Transverse colon (tissue), 4 donors: ENCODE measurements around the gene GFOD1. TPM values are rescaled to one million over a fixed set of nuclear protein-coding genes. Genes with fewer than 3 reads are reported as not detected.

Experiments
- DNase-seq: peaks from one replicate; pipeline ENCODE4 v3.0.0-alpha.2; 2019
- H3K27ac ChIP-seq, 4 donors: fragments of 200-600 bp; sonication (generic); 2 replicates each; pipeline ENCODE4 v1.5.1; 2016 to 2018; ENCODE audit warnings: inconsistent platforms in 4 of 4
- H3K27me3 ChIP-seq: fragments of 200-600 bp; sonication (generic); 2 replicates; pipeline ENCODE4 v1.5.1; 2017; ENCODE audit warnings: inconsistent platforms
- H3K36me3 ChIP-seq, 4 donors: fragments of 200-600 bp; sonication (generic); 2 replicates each; pipeline ENCODE4 v1.5.1; 2017 to 2019; ENCODE audit warnings: inconsistent platforms in 4 of 4
- H3K4me1 ChIP-seq, 4 donors: fragments of 200-600 bp; sonication (generic); 2 replicates each; pipeline ENCODE4 v1.5.1; 2017 to 2020; ENCODE audit warnings: inconsistent platforms in 4 of 4
- H3K4me3 ChIP-seq, 4 donors: fragments of 200-600 bp; sonication (generic); 1 replicate in 1 of 4; 2 replicates in 3 of 4; pipeline versions ENCODE4 v1.5.1 to v1.6.1; 2017 to 2019; ENCODE audit warnings: inconsistent platforms in 4 of 4
- H3K9me3 ChIP-seq, 2 donors: fragments of 200-600 bp; sonication (generic); 2 replicates each; pipeline ENCODE4 v1.5.1; 2017 to 2019; ENCODE audit warnings: inconsistent platforms in 2 of 2
- EP300 ChIP-seq: sonication (generic); formaldehyde crosslinking; IDR thresholded peaks from one replicate; pipeline ENCODE4 v1.6.1; 2017; ENCODE audit warnings: antibody characterized with exemption, low read depth
- POLR2A ChIP-seq: fragments of 450-650 bp; IDR thresholded peaks from one replicate; pipeline ENCODE4 v1.6.1; 2016; ENCODE audit warnings: antibody characterized with exemption, mild to moderate bottlenecking, moderate library complexity
- POLR2AphosphoS5 ChIP-seq, 3 donors: sonication (generic); formaldehyde crosslinking; IDR thresholded peaks; one replicate each; pipeline ENCODE4 v1.6.1; 2016; ENCODE audit warnings: antibody characterized with exemption in 3 of 3
- WGBS, 2 donors: methylation state at CpG; one replicate each; pipeline ENCODE4 v1.1.5; 2018; ENCODE audit warnings: low coverage in 1 of 2; 5-methylcytosine and 5-hydroxymethylcytosine counted together
- in situ Hi-C, 4 donors: fragments of 200-750 bp; cut with MboI; loops; one replicate each; pipeline versions ENCODE4 v1.15.0 to v1.15.1; 2017; ENCODE audit warnings: low sequenced_read_pairs in 3 of 4, low pct_ligation_motif_present in 1 of 4, low pct_unique_long_range_greater_than_20kb in 1 of 4
- intact Hi-C: fragments of 100-400 bp; cut with DNase I; formaldehyde crosslinking; loops from one replicate; pipeline ENCODE4 v1.15.1; 2023; ENCODE audit warnings: low total_unique reads
- total RNA-seq, 4 donors: library from RNA; depleted of rRNA; stranded (reverse); fragments of >200 nt; gene quantifications; one replicate each; pipeline ENCODE4 v1.1.0, GENCODE V29; 2016
- TF ChIP-seq, protein P1 (sequence below), 5 experiments: fragments of 200-600 bp in 3 of 5; fragments of 450-650 bp in 2 of 5; sonication (generic) in 3 of 5; IDR thresholded peaks; 1 replicate in 2 of 5; 2 replicates in 3 of 5; pipeline ENCODE4 v1.5.1; 2016 to 2017; ENCODE audit warnings: antibody characterized with exemption in 5 of 5, inconsistent platforms in 3 of 5, mild to moderate bottlenecking in 2 of 5, moderate library complexity in 1 of 5

The GFOD1 gene
- total RNA-seq, 4 donors from 2014 or later = 8.4 to 36.7 (median 19.9) TPM

DNA sequence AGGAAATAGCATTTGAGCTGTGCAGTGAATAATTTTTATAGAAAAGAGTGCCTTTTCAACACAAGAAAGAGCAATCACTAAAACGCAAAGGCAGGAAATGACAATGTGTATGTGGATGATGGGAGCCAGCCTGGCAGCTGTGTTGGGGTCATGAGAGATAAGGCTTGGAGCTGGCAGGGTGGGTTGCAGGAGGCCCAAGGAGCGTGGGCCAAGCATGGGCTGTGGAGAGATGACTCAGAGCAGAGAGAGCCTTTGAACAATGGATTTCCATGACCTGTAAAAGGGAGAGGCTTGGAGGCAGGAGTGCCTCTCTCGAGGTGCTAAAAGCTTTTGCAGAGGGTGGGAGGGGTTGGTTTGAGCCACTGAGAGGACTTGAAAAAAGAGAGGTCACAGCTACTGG lies 152.4 kb downstream of the GFOD1 start:
- no peaks in the 10 kb centered on the region for H3K9me3 ChIP-seq
- peaks cover 0 to 5% (median 1%) of the 10 kb centered on the region in 4 donors for H3K4me1 ChIP-seq
- in situ Hi-C loops = loop anchor here (10.0 to 25.0 kb wide), 6 partner anchors 140 to 727 kb away; no protein-coding TSS in a partner anchor
- H3K27ac ChIP-seq = no peak overlapping the region
- 52 to 53% methylated on average over 2 to 3 of the region's 3 CpGs for WGBS, 2 donors
- intact Hi-C loops = loop anchor here (5.0 kb wide), 1 partner anchor 423 kb away; no protein-coding TSS in a partner anchor
- H3K36me3 ChIP-seq = no peaks in the 10 kb centered on the region
- H3K4me3 ChIP-seq = no peak overlapping the region
- no peaks in the 10 kb centered on the region for H3K27me3 ChIP-seq
- DNase-seq = no peak
- TF ChIP-seq EP300 = no peak
- TF ChIP-seq POLR2A = no peak
- TF ChIP-seq POLR2AphosphoS5 (IDR thresholded peaks at IDR 0.05) = no peak
- TF ChIP-seq, protein P1, sequence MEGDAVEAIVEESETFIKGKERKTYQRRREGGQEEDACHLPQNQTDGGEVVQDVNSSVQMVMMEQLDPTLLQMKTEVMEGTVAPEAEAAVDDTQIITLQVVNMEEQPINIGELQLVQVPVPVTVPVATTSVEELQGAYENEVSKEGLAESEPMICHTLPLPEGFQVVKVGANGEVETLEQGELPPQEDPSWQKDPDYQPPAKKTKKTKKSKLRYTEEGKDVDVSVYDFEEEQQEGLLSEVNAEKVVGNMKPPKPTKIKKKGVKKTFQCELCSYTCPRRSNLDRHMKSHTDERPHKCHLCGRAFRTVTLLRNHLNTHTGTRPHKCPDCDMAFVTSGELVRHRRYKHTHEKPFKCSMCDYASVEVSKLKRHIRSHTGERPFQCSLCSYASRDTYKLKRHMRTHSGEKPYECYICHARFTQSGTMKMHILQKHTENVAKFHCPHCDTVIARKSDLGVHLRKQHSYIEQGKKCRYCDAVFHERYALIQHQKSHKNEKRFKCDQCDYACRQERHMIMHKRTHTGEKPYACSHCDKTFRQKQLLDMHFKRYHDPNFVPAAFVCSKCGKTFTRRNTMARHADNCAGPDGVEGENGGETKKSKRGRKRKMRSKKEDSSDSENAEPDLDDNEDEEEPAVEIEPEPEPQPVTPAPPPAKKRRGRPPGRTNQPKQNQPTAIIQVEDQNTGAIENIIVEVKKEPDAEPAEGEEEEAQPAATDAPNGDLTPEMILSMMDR (IDR thresholded peaks at IDR 0.05) = no peak

DNA sequence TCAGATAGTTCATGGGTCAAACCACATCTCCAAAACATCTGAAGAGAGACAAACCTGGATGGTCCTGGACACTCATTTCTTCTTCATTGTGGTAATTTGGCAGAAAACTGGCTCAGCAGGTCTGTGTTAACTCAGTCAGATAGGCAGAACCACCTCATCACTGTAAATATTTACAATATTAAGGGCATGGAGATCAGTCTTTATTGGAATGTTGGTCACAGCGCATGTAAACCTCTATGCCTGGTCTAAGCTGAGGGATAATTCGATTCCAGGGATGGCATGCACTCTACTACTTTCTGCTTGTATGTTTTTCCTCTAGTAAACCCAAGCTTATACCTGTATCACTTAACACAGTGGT lies 155.1 kb downstream of the GFOD1 start:
- in situ Hi-C loops = loop anchor here (10.0 to 25.0 kb wide), 6 partner anchors 138 to 730 kb away; no protein-coding TSS in a partner anchor
- no peak overlapping the region for H3K4me3 ChIP-seq
- TF ChIP-seq POLR2AphosphoS5 (IDR thresholded peaks at IDR 0.05) = no peak
- TF ChIP-seq EP300 = no peak
- TF ChIP-seq, protein P1 (IDR thresholded peaks at IDR 0.05) = no peak
- TF ChIP-seq POLR2A = no peak
- intact Hi-C loops = loop anchor here (5.0 kb wide), 1 partner anchor 420 kb away; no protein-coding TSS in a partner anchor
- WGBS, 2 donors = 68 to 100% methylated on average over 1 to 2 of the region's 2 CpGs
- no peak overlapping the region for H3K27ac ChIP-seq
- no peaks in the 10 kb centered on the region for H3K36me3 ChIP-seq
- DNase-seq = no peak
- H3K9me3 ChIP-seq = no peaks in the 10 kb centered on the region
- H3K4me1 ChIP-seq = peaks cover 2 to 16% (median 9%) of the 10 kb centered on the region in 4 donors
- H3K27me3 ChIP-seq = no peaks in the 10 kb centered on the region

DNA sequence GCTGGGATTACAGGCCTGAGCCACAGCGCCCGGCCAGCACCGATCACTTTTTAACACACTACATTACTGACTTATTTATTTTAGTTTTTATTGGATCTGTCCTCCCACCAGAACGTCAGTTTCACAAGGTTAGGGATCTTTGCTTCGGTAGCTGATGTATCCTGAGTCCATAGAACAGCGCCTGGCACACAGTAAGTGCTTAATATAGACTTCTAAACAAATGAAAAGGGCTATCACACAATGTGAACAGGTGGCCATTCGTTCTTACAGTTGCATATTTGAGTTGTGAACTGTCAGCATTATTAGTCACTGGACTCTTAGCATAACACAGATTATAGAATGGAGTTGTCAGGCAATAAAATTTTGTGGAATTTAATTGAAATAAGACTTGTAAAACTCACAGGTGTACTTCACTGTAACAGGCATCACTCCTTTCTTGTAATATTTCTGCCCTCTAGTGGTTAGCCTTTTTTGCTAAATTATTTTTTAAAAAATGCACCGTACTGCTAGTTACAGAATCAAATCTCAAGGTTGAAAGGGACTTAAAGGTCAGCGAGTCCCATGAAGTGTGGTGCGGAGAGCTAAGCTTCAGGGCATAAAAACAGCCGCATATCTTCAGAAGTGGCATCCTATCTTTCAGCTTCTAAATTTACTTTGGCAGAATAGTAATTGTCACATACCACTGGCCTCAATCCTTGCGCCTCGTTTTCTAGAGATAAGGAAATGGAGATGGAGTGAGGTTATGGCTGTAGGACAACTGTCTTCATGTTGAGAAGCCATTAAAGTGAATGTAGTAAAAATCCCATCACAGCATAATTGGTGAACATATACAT lies 155.7 kb downstream of the GFOD1 start:
- Histone ChIP-seq H3K27me3 (no peaks in the 10 kb centered on the region), H3K36me3 (no peaks in the 10 kb centered on the region), H3K27ac (no peak overlapping the region), H3K4me1 (peaks cover 6 to 20% (median 13%) of the 10 kb centered on the region in 4 donors), H3K9me3 (no peaks in the 10 kb centered on the region), H3K4me3 (no peak overlapping the region)
- WGBS, 2 donors = 40 to 50% methylated on average over 13 of the region's 13 CpGs
- TF ChIP-seq, protein P1 (IDR thresholded peaks at IDR 0.05) = peak; percentile 60 to 67 (median 64)
- no peak for TF ChIP-seq EP300
- DNase-seq = no peak
- in situ Hi-C loops (loop anchor here (10.0 to 25.0 kb wide), 6 partner anchors 137 to 731 kb away; no protein-coding TSS in a partner anchor), intact Hi-C loops (loop anchor here (5.0 kb wide), 1 partner anchor 419 kb away; no protein-coding TSS in a partner anchor)

DNA sequence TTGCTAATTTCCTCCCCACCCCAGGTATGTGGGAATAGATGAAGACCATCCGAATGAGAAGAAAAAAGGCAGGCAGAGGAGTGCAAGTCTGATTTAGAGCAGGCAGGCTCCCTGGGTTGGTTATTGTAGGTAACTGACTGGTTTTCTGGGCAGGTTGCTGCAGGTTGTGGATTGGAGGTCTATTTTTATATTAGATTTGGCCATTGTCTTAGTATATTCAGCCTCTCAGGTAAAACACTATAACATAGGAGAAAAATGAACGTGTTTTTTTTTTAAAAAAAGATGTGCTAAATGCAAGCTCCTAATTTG lies 158.6 kb downstream of the GFOD1 start:
- Histone ChIP-seq H3K4me3 (peak overlapping the region; percentile 55 to 98 (median 78)), H3K27ac (peak overlapping the region; percentile 90 to 98 (median 94)), H3K36me3 (peaks cover 0 to 14% (median 0%) of the 10 kb centered on the region in 4 donors), H3K27me3 (no peaks in the 10 kb centered on the region), H3K9me3 (no peaks in the 10 kb centered on the region), H3K4me1 (peaks cover 6 to 18% (median 13%) of the 10 kb centered on the region in 4 donors)
- WGBS, 2 donors = 0% methylated on average over 1 to 2 of the region's 2 CpGs
- DNase-seq = no peak
- intact Hi-C loops (no loop called here), in situ Hi-C loops (loop anchor here (25.0 kb wide), 3 partner anchors 208 to 733 kb away; no protein-coding TSS in a partner anchor)
- TF ChIP-seq EP300 (no peak), POLR2AphosphoS5 (IDR thresholded peaks at IDR 0.05) (no peak), POLR2A (no peak)
- TF ChIP-seq, protein P1 (IDR thresholded peaks at IDR 0.05) = no peak
